Stomach (tissue), 4 donors: ENCODE measurements around the gene TAF11.

Experiments used
- CTCF ChIP-seq, 7 experiments: fragments of 450-650 bp in 4 of 7; fragments of 200-600 bp in 3 of 7; sonication (generic) in 3 of 7; IDR thresholded peaks; one replicate each; pipeline ENCODE4 v1.5.1; 2016 to 2019; ENCODE audit warnings: antibody characterized with exemption in 7 of 7, control low read depth in 2 of 7, mild to moderate bottlenecking in 1 of 7
- POLR2A ChIP-seq, 4 donors: fragments of 450-650 bp; IDR thresholded peaks; one replicate each; pipeline ENCODE4 v1.6.1; 2016; ENCODE audit warnings: antibody characterized with exemption in 4 of 4, control low read depth in 2 of 4, mild to moderate bottlenecking in 1 of 4, moderate library complexity in 1 of 4

GRCh38 chr6:34888514-34888856 lies 643 bp upstream of the TAF11 start:
- TF ChIP-seq POLR2A (IDR thresholded peaks at IDR 0.05), result no peak
- no peak for TF ChIP-seq CTCF (IDR thresholded peaks at IDR 0.05)
